GM18951 (cell line): ENCODE data around the gene H19.

Source experiments
- POLR2A ChIP-seq: IDR thresholded peaks from 4 replicates; pipeline ENCODE4 v1.6.1; 2011; ENCODE audit warnings: mild to moderate bottlenecking; ENCODE audit not compliant: insufficient read length, insufficient read depth; ENCODE audit errors: extremely low read depth
- in situ Hi-C: fragments of 300-500 bp; cut with MboI; formaldehyde crosslinking; loops from one replicate; pipeline ENCODE4 v1.12.0; 2022; ENCODE audit warnings: low sequenced_read_pairs, mixed read lengths, inconsistent platforms; ENCODE audit not compliant: unreplicated experiment

H19 gene

GRCh38 chr11:1997755-1998154 is at the start of gene H19:
H19 (minus strand) TSS chr11:1997842.
- in situ Hi-C loops = no loop called here
- no peak for TF ChIP-seq POLR2A

GRCh38 chr11:2041963-2042362 is 44.3 kb upstream of the H19 start:
- in situ Hi-C loops = no loop called here
- TF ChIP-seq POLR2A = no peak

GRCh38 chr11:2041153-2041552 is 43.5 kb upstream of the H19 start:
- no peak for TF ChIP-seq POLR2A
- in situ Hi-C loops = no loop called here

GRCh38 chr11:2039198-2039759 is 41.6 kb upstream of the H19 start:
- TF ChIP-seq POLR2A = no peak
- in situ Hi-C loops = no loop called here

GRCh38 chr11:2036863-2037486 is 39.3 kb upstream of the H19 start:
- TF ChIP-seq POLR2A = no peak
- in situ Hi-C loops = no loop called here

GRCh38 chr11:2035382-2035781 is 37.7 kb upstream of the H19 start:
- TF ChIP-seq POLR2A = no peak
- in situ Hi-C loops = no loop called here

- in situ Hi-C loops = no loop called here
These were observed 33.4 kb upstream of the H19 start for GRCh38 chr11:2031058-2031457.

GRCh38 chr11:2027708-2028107 is 30.1 kb upstream of the H19 start:
- in situ Hi-C loops = no loop called here
- TF ChIP-seq POLR2A = no peak

More at GRCh38 chr11:2031058-2031457, 33.4 kb upstream of the H19 start:
- no peak for TF ChIP-seq POLR2A

GRCh38 chr11:2015025-2015424 is 17.4 kb upstream of the H19 start:
- no peak for TF ChIP-seq POLR2A
- in situ Hi-C loops = no loop called here

- in situ Hi-C loops = no loop called here
- no peak for TF ChIP-seq POLR2A
These were observed 14.8 kb upstream of the H19 start for GRCh38 chr11:2012440-2012839.

GRCh38 chr11:2004466-2004865 is 6.8 kb upstream of the H19 start:
- TF ChIP-seq POLR2A = no peak
- in situ Hi-C loops = no loop called here

GRCh38 chr11:2002807-2003206 is 5.2 kb upstream of the H19 start:
- no peak for TF ChIP-seq POLR2A
- in situ Hi-C loops = no loop called here

- TF ChIP-seq POLR2A = no peak
These were observed 4.6 kb upstream of the H19 start for GRCh38 chr11:2002042-2002776.

GRCh38 chr11:1998861-1999260 is 1.2 kb upstream of the H19 start:
- in situ Hi-C loops = no loop called here
- TF ChIP-seq POLR2A = no peak

More at GRCh38 chr11:2002042-2002776, 4.6 kb upstream of the H19 start:
- in situ Hi-C loops = no loop called here

- no peak for TF ChIP-seq POLR2A
- in situ Hi-C loops = no loop called here
These were observed 648 bp upstream of the H19 start for GRCh38 chr11:1998290-1998689.
